Raji (cell line): ENCODE measurements around the gene ZNF296.

Experiments used
- POLR2A ChIP-seq: IDR thresholded peaks from 2 replicates; pipeline ENCODE4 v1.6.1; 2011; ENCODE audit warnings: low read depth, low read length, control low read depth; ENCODE audit not compliant: insufficient read depth

Gene ZNF296

DNA sequence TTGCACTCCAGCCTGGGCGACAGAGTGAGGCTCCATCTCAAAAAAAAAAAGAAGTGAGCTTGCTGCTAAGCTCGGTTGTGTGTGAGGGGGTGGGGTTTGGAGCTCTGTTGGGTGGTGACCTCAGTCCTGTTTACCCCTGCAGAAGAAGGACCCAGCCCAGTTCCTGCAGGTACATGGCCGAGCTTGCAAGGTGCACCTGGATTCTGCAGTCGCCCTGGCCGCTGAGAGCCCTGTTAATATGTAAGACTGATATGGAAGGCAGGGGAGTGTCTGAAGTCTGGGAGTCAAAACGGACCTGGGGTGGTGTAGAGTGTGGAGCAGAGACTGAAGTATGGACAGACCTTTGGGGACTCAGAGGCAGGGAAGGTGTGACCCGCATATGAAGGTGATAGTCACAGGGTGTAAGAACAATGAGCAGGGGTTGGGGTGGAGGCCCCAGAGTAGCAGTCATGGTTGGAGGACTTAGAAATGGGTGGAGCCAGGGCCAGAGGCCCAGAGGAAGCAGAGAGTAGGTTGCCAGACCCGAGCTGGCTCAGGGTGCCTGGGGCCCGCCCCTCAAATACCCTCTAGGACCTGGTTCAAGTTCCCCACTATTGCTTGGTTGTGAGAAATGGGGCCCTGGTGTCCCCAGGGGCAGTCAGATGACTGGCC, 24.2 kb downstream of the ZNF296 start:
- no peak for TF ChIP-seq POLR2A

DNA sequence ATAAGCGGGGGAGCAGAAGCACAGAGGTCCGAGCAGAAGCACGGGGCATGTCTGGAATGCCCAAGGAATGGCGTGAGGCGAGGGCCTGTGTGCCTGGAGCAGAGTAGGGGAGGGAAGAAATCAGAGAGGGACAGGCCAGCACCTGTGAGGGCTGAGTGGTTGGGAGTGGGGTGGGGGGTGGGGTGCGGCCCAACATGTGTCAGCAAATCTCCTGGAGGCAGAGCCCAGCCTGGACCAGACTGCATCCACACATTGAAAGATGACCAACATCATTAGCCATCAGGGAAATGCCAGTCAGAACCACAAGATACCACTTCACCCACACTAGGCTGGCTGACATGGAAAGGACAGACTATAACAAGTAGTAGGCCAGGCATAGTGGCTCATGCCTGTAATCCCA, 26.2 kb downstream of the ZNF296 start:
- no peak for TF ChIP-seq POLR2A

DNA sequence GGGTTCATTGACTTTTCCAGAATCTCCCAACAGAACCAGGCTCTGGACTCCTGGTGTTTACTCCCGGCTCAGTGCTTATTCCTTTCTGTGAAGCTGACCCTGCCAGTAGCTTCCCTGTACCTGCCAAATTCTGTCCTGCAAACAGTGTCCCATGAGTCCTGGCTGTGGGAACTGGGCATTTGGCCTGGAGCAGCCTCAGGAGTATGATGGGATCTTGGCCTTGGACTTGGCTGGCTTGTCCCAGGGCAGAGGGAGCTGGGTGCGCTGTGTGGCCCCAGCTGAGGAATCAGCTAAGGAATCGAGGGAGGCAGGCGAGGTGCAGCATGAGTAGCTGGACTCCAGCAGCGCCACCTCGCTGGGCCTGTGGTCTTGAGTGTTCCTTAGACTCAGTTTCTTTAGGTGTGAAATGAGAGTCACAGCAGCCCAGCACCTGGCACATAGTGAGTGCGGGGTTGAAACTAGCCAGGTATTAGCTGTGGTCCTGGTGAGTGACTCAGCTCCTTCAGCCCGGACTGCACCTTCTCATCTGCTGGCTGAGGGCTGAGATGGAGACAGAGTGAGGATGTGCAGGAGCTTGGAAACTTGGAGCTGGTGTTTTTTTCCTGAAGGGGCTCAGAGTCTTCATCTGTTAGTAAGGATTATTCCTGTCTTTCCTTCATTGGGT, 27.1 kb downstream of the ZNF296 start:
- no peak for TF ChIP-seq POLR2A

DNA sequence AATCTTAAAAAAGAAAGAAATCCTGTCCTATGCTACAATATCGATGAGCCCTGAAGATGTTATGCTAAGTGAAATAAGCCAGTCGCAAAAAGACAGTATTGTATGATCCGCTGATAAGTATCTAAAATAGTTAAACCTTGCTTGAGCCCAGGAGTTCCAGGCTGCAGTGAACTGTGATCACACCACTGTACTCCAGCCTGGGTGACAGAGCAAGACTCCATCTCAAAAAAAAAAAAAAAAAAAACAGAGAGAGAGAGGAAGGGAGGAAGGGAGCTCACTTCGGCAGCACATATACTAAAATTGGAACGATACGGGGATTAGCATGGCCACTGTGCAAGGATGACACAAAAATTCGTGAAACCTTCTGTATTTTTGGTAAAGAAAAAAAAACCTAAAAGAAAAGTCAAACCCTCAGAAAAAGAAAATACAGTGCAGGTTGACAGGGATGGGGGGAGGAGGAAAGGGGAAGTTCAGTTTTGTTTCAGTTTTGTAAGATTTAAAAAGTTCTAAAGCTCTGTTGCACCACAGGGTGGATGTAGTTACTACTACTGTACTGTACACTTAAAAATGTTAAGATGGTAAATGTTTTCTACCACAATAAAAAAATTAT, 29.0 kb downstream of the ZNF296 start:
- no peak for TF ChIP-seq POLR2A

DNA sequence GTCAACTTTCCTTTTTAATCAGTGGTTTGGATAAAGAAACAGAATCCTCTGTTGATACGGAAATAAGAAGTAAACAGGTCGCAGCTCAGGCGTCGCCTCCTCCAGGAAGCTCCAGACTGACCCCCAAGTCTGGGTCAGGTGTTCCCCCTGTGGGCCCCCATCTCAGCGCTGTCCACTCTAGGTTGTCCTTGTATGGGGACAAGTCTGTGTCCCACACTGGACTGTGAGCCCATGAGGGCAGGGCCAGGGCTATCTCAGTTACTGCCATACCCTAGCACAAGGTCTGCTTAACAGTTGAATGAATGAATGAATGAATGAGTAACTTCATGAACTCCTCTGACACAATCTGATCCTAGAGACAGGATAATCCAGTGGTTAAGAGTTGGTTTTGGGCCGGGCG, 29.9 kb downstream of the ZNF296 start:
- TF ChIP-seq POLR2A: no peak

DNA sequence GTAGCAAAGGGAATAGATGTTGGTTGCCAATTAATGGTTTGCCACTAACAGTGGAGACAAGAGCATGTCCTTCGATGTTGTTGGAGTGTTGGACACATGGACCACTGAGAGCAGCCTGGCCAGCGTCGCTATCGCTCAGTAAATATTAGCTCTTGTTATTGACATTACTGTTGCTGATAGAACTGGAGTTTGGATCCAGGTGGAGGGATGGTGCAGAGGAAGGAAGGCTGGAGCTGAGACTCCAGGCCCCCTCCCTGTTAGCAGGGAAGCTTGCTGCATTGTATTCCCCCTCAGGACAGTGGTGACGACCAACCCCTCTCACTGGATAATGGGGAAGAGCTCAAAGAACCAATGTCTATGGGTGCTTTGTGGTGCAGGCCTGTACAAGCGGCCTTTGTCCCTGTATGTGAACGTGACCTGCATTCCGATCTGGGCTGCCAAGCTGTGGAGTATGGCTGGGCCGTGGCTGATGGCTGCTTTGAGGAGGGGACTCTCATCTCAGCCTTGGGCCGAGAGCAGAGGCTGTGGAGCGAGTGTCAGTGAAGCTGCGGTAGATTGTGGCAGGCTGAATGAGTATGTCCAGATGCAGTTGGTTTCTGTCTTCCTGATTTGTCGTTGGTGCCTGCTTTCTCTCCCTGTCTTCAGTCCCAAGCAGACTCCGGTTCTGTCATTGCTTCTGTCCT, 30.5 kb downstream of the ZNF296 start:
- no peak for TF ChIP-seq POLR2A

DNA sequence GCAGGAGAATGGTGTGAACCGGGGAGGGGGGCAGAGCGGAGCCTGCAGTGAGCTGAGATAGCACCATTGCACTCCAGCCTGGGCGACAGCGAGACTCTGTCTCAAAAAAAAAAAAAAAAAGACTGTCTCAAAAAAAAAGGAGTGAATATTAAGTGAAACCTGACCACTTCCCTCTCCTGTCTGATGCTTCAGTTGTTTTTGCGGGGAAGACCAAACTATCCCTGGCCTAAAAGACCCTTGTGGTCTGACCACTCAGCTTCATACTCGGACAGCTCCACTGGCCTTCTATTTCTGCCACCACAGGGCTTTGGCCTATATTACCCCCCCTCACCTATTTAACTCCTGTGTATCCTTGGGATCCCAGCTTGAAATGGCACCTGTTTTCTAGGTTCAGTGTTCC, 35.2 kb downstream of the ZNF296 start:
- TF ChIP-seq POLR2A: no peak

DNA sequence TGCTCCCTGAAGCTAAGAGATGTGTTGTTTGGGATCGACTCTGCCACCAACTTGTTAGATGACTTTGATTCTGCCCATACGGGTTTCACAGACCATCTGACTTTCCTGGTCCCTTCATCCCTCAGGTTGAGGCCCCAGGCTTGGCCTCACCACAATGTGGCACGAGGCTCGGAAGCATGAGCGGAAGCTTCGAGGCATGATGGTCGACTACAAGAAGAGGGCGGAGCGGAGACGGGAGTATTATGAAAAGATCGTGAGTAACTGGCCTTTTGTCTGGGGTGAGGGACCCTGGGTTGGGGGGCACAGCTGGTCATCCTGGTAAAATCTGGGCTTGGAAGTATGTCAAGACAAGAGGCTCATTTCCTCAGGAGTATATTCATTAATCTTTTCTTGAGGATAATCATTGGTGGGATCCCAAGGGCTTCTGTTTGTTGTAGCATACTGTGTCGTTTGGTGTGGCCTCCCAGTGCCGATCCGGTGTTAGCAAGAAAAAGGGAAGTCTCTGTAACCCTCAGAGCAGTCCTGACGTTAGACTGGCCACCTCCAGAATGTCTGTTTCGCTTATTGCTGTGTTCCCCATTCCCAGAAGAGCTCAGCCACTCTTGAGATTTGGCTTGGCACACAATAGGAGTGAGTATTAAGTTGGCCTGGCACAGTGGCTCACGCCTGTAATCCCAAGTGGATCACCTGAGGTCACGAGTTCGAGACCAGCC, 36.1 kb downstream of the ZNF296 start:
- no peak for TF ChIP-seq POLR2A

DNA sequence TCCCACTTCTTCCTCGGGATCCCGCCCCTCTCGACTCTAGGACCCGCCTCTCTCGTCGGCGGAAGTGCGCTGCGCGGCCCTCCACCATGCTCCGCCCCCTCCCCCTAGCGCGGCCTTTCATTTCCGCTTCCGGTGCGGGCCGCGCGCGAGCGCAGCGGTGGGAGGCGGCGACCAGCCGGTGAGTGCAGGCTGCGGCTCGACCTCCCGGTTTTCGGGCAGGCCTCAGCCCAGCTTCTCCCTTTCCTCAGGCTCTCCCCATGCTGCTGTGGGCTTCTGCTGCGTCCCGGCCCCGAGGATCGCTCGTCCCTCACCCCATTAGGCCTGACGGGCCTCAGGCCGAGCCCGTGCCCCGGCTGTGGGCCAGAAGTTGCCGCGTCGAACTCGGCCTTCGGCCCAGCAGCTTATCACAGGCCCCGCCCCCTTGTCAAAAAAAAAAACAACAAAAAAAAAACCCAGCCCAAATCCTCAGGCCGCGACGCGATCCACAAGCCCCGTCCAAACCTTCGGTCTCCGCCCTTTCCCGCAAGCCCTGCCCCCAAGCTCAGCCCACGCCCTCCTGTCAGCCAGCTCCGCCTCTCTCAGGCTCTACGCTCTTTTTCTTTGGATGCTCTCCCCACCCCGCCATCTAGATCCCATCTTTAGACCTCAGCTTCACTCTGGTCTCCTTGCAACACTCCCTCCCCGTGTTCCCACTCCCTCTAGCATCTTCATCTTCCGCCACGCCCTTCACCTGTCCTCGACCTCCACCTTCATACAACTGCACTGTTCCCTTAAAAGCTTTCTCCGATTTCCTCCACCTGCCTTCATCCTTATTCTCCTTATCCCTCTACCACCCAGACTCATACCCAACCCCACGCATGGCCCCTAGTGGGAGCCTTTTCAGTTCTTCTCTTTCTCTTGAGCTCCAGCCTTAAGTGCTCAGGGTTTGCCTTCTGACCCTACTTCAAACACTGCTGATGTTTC, 37.1 kb downstream of the ZNF296 start, which contains the start of gene CLASRP:
Gene CLASRP (plus strand): TSS at position 115 of the 963 bp plus-strand sequence. CDS start 1,168 bp downstream, outside the sequence.
- peak; percentile 93 for TF ChIP-seq POLR2A

DNA sequence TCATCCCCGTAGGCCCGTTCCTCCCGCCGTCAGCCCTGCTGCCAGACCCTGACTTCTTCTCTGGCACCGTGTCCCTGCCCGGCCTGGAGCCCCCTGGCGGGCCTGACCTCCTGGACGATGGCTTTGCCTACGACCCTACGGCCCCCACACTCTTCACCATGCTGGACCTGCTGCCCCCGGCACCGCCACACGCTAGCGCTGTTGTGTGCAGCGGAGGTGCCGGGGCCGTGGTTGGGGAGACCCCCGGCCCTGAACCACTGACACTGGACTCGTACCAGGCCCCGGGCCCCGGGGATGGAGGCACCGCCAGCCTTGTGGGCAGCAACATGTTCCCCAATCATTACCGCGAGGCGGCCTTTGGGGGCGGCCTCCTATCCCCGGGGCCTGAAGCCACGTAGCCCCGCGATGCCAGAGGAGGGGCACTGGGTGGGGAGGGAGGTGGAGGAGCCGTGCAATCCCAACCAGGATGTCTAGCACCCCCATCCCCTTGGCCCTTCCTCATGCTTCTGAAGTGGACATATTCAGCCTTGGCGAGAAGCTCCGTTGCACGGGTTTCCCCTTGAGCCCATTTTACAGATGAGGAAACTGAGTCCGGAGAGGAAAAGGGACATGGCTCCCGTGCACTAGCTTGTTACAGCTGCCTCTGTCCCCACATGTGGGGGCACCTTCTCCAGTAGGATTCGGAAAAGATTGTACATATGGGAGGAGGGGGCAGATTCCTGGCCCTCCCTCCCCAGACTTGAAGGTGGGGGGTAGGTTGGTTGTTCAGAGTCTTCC, 38.7 kb downstream of the ZNF296 start:
- no peak for TF ChIP-seq POLR2A

DNA sequence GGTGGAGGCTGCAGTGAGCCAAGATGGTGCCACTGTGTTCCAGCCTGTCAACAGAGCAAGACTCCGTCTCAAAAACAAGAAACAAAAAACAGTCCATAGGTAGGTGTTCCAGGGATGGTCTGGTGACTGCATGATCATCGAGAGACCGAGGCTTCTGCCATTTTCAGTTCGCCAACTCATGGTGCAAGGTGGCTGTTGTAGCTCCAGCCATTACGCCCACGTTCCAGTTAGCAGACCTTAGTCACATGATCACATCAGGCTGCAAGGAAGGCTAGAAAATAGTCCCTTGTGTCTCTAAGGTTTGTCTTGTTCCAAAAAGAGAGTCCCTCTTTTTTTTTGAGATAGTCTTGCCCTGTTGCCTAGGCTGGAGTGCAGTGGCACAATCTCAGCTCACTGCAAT, 40.5 kb downstream of the ZNF296 start:
- no peak for TF ChIP-seq POLR2A

DNA sequence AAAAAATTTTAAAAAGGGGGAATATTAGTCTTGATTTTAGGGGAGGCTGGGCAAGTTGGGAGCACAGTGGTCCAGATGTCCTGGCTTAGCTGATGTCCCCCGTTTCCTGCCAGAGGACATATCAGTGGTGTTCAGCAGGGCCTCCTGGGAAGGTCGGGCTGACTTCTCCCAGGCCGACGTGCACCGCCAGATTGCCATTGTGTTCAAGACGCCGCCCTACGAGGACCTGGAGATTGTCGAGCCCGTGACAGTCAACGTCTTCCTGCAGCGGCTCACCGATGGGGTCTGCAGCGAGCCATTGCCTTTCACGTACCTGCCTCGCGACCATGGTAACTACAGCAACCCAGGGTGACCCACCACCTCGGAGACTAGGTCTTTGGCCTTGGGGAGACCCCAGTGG, 43.9 kb downstream of the ZNF296 start:
- TF ChIP-seq POLR2A: no peak

DNA sequence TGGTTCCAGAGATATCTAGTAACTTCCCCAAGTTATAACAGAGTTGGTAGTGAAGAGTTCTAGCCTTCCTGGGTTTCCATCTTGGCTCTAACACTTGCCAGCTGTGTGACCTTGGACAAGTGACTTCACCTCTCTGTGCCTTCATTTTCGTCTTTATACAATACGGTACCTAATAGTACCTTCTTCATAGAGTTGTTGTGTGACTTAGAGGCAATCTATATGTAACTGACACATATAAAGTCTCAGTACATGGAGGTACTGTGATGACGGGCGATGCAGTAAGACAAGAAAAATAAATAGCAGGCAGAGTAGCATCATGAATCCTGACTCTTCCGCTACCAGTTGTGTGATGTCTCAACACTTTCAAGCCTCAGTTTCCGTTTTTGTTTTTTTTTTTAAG, 45.5 kb downstream of the ZNF296 start:
- TF ChIP-seq POLR2A: no peak
